Activated naive CD8-positive, alpha-beta T cell treated with anti-CD3 and anti-CD28 coated beads, Interleukin-2, amount 10 ng/mL, durations not matched to agents 7 days and 5 days (primary cell): ENCODE results near the gene FSTL4. TPM values are rescaled to one million over a fixed set of nuclear protein-coding genes. Genes with fewer than 3 reads are reported as not detected.

Experiments used
- ATAC-seq: fragments of 150-1000 bp; cut with Tn5 transposase; one replicate; pipeline ENCODE4 v1.10.0; 2021; ENCODE audit warnings: low read depth, moderate library complexity
- POLR2A ChIA-PET: fragments of 350-600 bp; sonication (Branson Sonifier 250); formaldehyde crosslinking; loops from one replicate; lab custom pipeline; 2021; ENCODE audit warnings: antibody characterized with exemption; lab: Charles Lee
- DNase-seq: peaks from one replicate; pipeline ENCODE4 v3.0.0; 2021
- H3K27ac Mint-ChIP-seq: one replicate; pipeline ENCODE4 v1.8.0; 2022; ENCODE audit warnings: mild to moderate bottlenecking, mixed read lengths
- H3K27me3 Mint-ChIP-seq: one replicate; pipeline ENCODE4 v1.8.0; 2022; ENCODE audit warnings: mild to moderate bottlenecking, moderate library complexity, mixed read lengths
- H3K36me3 Mint-ChIP-seq: one replicate; pipeline ENCODE4 v1.8.0; 2021; ENCODE audit warnings: mild to moderate bottlenecking, mixed read lengths
- H3K4me1 Mint-ChIP-seq: one replicate; pipeline ENCODE4 v1.8.0; 2021; ENCODE audit warnings: mixed read lengths
- H3K4me3 Mint-ChIP-seq: one replicate; pipeline ENCODE4 v1.8.0; 2022; ENCODE audit warnings: mild to moderate bottlenecking, moderate library complexity, mixed read lengths
- H3K9me3 Mint-ChIP-seq: one replicate; pipeline ENCODE4 v1.8.0; 2021; ENCODE audit warnings: mixed read lengths
- total RNA-seq, 2 experiments: library from RNA; stranded (reverse); gene quantifications; one replicate each; pipeline ENCODE4 v1.2.3, GENCODE V29; 2021

The FSTL4 gene
- total RNA-seq, 2 experiments from 2014 or later, result 0.26 to 0.83 TPM

- Mint-ChIP-seq H3K4me3 (no peak overlapping the region), H3K27ac (no peak overlapping the region), H3K9me3 (no peaks in the 10 kb centered on the region), H3K4me1 (no peaks in the 10 kb centered on the region), H3K27me3 (peaks cover 7% of the 10 kb centered on the region), H3K36me3 (no peaks in the 10 kb centered on the region)
- DNase-seq, result no peak
- POLR2A ChIA-PET, result no interaction called here
- no peak for ATAC-seq
Observed at GRCh38 chr5:133384903-133385302, 227.4 kb downstream of the FSTL4 start.

GRCh38 chr5:133384120-133384855 is 228.1 kb downstream of the FSTL4 start:
- H3K27me3 Mint-ChIP-seq, result peaks cover 7% of the 10 kb centered on the region

GRCh38 chr5:133383580-133383939 is 228.8 kb downstream of the FSTL4 start:
- Mint-ChIP-seq H3K27me3 (peaks cover 14% of the 10 kb centered on the region), H3K4me1 (no peaks in the 10 kb centered on the region), H3K36me3 (no peaks in the 10 kb centered on the region), H3K9me3 (peaks cover 3% of the 10 kb centered on the region), H3K27ac (no peak overlapping the region), H3K4me3 (no peak overlapping the region)
- POLR2A ChIA-PET, result no interaction called here
- ATAC-seq (no peak), DNase-seq (no peak)

More at GRCh38 chr5:133384120-133384855, 228.1 kb downstream of the FSTL4 start:
- no peaks in the 10 kb centered on the region for H3K4me1 Mint-ChIP-seq
- H3K9me3 Mint-ChIP-seq, result peaks cover under 1% of the 10 kb centered on the region
- H3K27ac Mint-ChIP-seq, result no peak overlapping the region
- H3K36me3 Mint-ChIP-seq, result no peaks in the 10 kb centered on the region
- no peak for ATAC-seq
- POLR2A ChIA-PET, result no interaction called here
- H3K4me3 Mint-ChIP-seq, result no peak overlapping the region
- no peak for DNase-seq

DNA sequence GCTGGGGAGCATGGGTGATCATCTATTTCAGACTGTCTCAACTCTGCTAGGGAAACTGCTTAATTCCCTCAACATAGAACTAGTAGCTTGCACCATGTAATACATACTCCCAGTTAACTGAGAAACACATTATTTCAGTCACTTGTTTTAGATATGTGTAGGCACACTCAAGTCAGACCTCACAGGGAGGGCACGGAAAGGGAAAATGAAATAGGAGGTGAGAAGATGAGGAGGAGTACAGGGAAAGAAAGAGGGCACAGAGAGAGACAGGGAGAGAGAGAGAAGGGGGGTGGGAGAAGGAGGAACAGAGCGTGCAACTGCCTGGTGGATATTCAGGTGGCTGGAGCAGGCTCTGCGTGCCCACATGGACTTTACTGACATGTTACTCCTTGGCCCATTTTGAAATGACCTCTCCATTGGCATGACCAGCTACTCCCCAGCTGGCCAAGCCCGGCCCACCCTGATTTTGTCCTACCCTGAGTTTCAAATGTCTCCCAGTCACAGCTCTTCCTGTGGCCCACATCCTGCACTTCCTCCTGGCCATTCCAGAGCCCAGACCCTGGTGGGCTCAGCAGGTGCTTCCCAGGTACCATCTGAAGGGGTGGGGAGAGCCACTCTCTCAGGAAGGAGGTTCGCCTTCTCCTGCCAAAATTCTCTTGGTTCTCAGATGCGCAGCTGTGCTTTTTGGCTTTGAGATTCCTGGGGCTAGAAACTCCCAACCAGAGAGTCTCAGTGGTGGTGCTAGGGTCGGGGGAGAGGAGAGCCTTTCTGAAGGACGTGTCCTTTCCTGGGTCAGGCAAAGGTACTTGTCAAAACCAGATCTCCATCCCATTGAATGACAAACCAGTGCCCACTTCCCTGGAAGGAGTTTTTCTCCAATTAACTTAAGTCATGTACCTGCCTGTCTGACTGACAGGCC is 229.4 kb downstream of the FSTL4 start:
- POLR2A ChIA-PET, result no interaction called here
- DNase-seq (no peak), ATAC-seq (no peak)
- Mint-ChIP-seq H3K27ac (no peak overlapping the region), H3K27me3 (peaks cover 17% of the 10 kb centered on the region), H3K36me3 (no peaks in the 10 kb centered on the region), H3K9me3 (peaks cover 4% of the 10 kb centered on the region), H3K4me1 (no peaks in the 10 kb centered on the region), H3K4me3 (no peak overlapping the region)

GRCh38 chr5:133381571-133382365 is 230.6 kb downstream of the FSTL4 start:
- Mint-ChIP-seq H3K4me3 (no peak overlapping the region), H3K27ac (no peak overlapping the region), H3K9me3 (peaks cover 15% of the 10 kb centered on the region), H3K36me3 (no peaks in the 10 kb centered on the region), H3K4me1 (no peaks in the 10 kb centered on the region), H3K27me3 (peaks cover 26% of the 10 kb centered on the region)
- ATAC-seq (no peak), DNase-seq (no peak)
- POLR2A ChIA-PET, result no interaction called here

- Mint-ChIP-seq H3K36me3 (no peaks in the 10 kb centered on the region), H3K4me1 (no peaks in the 10 kb centered on the region), H3K27ac (no peak overlapping the region), H3K27me3 (peaks cover 26% of the 10 kb centered on the region), H3K9me3 (peaks cover 15% of the 10 kb centered on the region), H3K4me3 (no peak overlapping the region)
- DNase-seq (no peak), ATAC-seq (no peak)
- POLR2A ChIA-PET, result no interaction called here
Observed at GRCh38 chr5:133381041-133381440, 231.3 kb downstream of the FSTL4 start.

- Mint-ChIP-seq H3K4me3 (no peak overlapping the region), H3K27me3 (peaks cover 26% of the 10 kb centered on the region), H3K27ac (no peak overlapping the region), H3K36me3 (no peaks in the 10 kb centered on the region), H3K9me3 (peaks cover 17% of the 10 kb centered on the region), H3K4me1 (no peaks in the 10 kb centered on the region)
- ATAC-seq (no peak), DNase-seq (no peak)
- POLR2A ChIA-PET, result no interaction called here
Observed at GRCh38 chr5:133377736-133378135, 234.6 kb downstream of the FSTL4 start.

GRCh38 chr5:133376986-133377385 is 235.4 kb downstream of the FSTL4 start:
- Mint-ChIP-seq H3K36me3 (no peaks in the 10 kb centered on the region), H3K27me3 (peaks cover 29% of the 10 kb centered on the region), H3K27ac (no peak overlapping the region), H3K4me3 (no peak overlapping the region), H3K9me3 (peaks cover 17% of the 10 kb centered on the region), H3K4me1 (no peaks in the 10 kb centered on the region)
- ATAC-seq (no peak), DNase-seq (no peak)
- POLR2A ChIA-PET, result no interaction called here

DNA sequence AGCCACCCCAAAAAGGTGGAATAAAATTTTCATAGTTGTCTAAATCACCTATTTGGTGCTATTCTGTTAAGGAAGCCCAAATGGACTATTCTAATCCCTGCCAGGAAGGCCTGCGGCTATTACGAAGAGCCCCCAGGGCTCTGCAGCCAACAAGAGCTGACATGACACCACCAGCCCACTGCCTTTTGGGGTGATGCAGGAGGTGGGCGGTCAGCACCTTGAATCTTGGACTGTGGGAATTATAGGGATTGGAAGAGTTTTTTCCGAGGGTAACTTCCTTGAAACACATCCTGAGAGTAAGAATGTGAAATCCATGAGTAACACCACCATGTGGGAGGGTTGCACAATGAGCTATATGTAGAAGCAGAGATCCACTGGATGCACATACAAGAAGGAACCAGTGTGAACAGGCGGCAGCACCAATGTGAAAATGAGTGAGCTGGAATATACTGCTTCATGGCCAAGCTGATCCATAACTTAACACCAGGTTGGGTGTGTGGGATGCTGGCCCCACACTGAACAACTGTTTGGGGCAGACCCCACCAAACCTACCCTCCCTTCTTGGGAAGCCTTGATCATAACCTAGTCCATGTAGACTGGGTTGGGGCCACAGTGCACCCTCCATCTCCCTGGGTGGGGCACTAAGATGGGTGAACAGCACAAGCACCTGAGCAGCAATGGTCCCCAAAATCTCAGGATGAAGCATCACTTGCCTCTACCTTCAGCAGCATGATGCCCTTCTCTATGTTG is 239.0 kb downstream of the FSTL4 start:
- Mint-ChIP-seq H3K9me3 (peaks cover 14% of the 10 kb centered on the region), H3K27me3 (peaks cover 17% of the 10 kb centered on the region)

DNA sequence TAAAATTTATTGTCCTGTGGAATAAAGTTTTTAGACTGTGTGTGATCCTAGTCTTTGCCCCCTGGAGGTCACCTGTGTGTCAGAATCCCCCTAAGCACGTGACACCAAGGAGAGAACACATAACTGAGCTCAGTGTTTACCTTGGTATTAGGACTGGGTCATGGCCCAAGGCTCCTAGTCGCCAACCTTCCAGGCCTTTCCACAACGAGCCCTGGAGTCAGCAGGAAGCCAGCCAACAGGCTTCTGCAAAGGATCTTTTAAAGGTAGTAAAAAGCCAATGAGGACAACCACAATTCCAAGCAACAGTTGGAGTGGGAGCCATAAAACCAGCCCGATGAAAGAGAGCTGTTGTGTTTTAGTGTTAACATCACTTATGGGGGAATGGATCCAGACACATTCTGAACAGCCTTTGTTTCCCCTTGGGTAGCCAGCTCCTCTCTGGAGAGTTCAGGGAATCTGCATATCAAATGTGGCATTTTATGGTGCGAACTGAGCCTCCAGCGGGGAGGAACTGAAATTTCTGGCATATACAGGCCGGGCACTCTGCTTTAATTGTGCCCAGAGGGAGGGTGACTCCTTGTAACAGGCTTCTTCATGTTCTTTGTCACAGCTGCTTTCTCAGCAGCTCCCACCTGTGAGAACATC is 239.9 kb downstream of the FSTL4 start:
- no peak overlapping the region for H3K27ac Mint-ChIP-seq
- POLR2A ChIA-PET, result no interaction called here
- no peaks in the 10 kb centered on the region for H3K4me1 Mint-ChIP-seq
- H3K9me3 Mint-ChIP-seq, result peaks cover 8% of the 10 kb centered on the region
- no peak overlapping the region for H3K4me3 Mint-ChIP-seq
- DNase-seq, result no peak
- H3K36me3 Mint-ChIP-seq, result no peaks in the 10 kb centered on the region
- H3K27me3 Mint-ChIP-seq, result peaks cover 11% of the 10 kb centered on the region
- no peak for ATAC-seq

More for the DNA sequence above, 239.0 kb downstream of the FSTL4 start:
- Mint-ChIP-seq H3K4me3 (no peak overlapping the region), H3K36me3 (no peaks in the 10 kb centered on the region), H3K4me1 (no peaks in the 10 kb centered on the region), H3K27ac (no peak overlapping the region)
- ATAC-seq, result no peak
- no peak for DNase-seq
- POLR2A ChIA-PET, result no interaction called here

GRCh38 chr5:133371371-133372155 is 240.8 kb downstream of the FSTL4 start:
- H3K4me1 Mint-ChIP-seq, result no peaks in the 10 kb centered on the region
- no peak for DNase-seq

GRCh38 chr5:133370904-133371303 is 241.4 kb downstream of the FSTL4 start:
- Mint-ChIP-seq H3K27ac (no peak overlapping the region), H3K4me3 (no peak overlapping the region), H3K27me3 (peaks cover 5% of the 10 kb centered on the region), H3K4me1 (peaks cover 1% of the 10 kb centered on the region), H3K9me3 (peaks cover 2% of the 10 kb centered on the region), H3K36me3 (no peaks in the 10 kb centered on the region)
- DNase-seq (no peak), ATAC-seq (no peak)
- POLR2A ChIA-PET, result no interaction called here

More at GRCh38 chr5:133371371-133372155, 240.8 kb downstream of the FSTL4 start:
- Mint-ChIP-seq H3K36me3 (no peaks in the 10 kb centered on the region), H3K4me3 (no peak overlapping the region), H3K27me3 (peaks cover 6% of the 10 kb centered on the region), H3K9me3 (peaks cover 2% of the 10 kb centered on the region), H3K27ac (no peak overlapping the region)
- no peak for ATAC-seq
- POLR2A ChIA-PET, result no interaction called here
